Stomach (tissue), 4 donors: ENCODE data around the gene SELENOM.
A peak's percentile ranks its signal among the peaks of the same experiment; 100 is the strongest.

Source experiments
- CTCF ChIP-seq, 7 experiments: fragments of 450-650 bp in 4 of 7; fragments of 200-600 bp in 3 of 7; sonication (generic) in 3 of 7; IDR thresholded peaks; one replicate each; pipeline ENCODE4 v1.5.1; 2016 to 2019; ENCODE audit warnings: antibody characterized with exemption in 7 of 7, control low read depth in 2 of 7, mild to moderate bottlenecking in 1 of 7
- EP300 ChIP-seq: sonication (generic); formaldehyde crosslinking; IDR thresholded peaks from one replicate; pipeline ENCODE4 v1.6.1; 2017; ENCODE audit warnings: antibody characterized with exemption
- POLR2A ChIP-seq, 4 donors: fragments of 450-650 bp; IDR thresholded peaks; one replicate each; pipeline ENCODE4 v1.6.1; 2016; ENCODE audit warnings: antibody characterized with exemption in 4 of 4, control low read depth in 2 of 4, mild to moderate bottlenecking in 1 of 4, moderate library complexity in 1 of 4
- POLR2AphosphoS5 ChIP-seq, 3 donors: sonication (generic); formaldehyde crosslinking; IDR thresholded peaks; one replicate each; pipeline ENCODE4 v1.6.1; 2016; ENCODE audit warnings: antibody characterized with exemption in 3 of 3

GRCh38 chr22:31105282-31105929 is 2.0 kb downstream of the SELENOM start:
- TF ChIP-seq POLR2A (IDR thresholded peaks at IDR 0.05): no peak
- TF ChIP-seq POLR2AphosphoS5 (IDR thresholded peaks at IDR 0.05): peak in 2 of 3 donors; percentile 9 to 54
- no peak for TF ChIP-seq CTCF (IDR thresholded peaks at IDR 0.05)
- TF ChIP-seq EP300: no peak
